ENCODE data around the gene MTX3. TPM values are rescaled to one million over a fixed set of nuclear protein-coding genes. Genes with fewer than 3 reads are reported as not detected.

MTX3 gene
- total and polyA plus RNA-seq, 7 experiments from 2014 or later: 2.1 to 31.0 (median 17.7) TPM

- H3K27ac Mint-ChIP-seq: peak overlapping the region in 2 of 9 donors; percentile 48 to 56
- ATAC-seq (no peak), DNase-seq (no peak)
- H3K4me3 Mint-ChIP-seq: peak overlapping the region in 1 of 10 donors; percentile 37
- Histone ChIP-seq H3K36me3 (ENCODE audit: control insufficient read depth in 2 of 3, insufficient read depth in 3 of 3, low read length in 3 of 3) (no peaks in the 10 kb centered on the region), H3K27ac (ENCODE audit: low read depth, low read length) (no peak overlapping the region), H3K4me3 (ENCODE audit: low read length) (no peak overlapping the region), H3K27me3 (ENCODE audit: control insufficient read depth in 2 of 2, insufficient read depth in 2 of 2, low read length in 2 of 2) (no peaks in the 10 kb centered on the region), H3K9me3 (ENCODE audit: control insufficient read depth in 2 of 3, low read length in 3 of 3) (no peaks in the 10 kb centered on the region), H3K4me1 (ENCODE audit: control insufficient read depth in 2 of 2, insufficient read depth in 2 of 2, low read length in 2 of 2) (no peaks in the 10 kb centered on the region)
- H3K36me3 Mint-ChIP-seq: no peaks in the 10 kb centered on the region
- ChIA-PET CTCF (no interaction called here), POLR2A (no interaction called here)
- peaks cover 0 to 23% (median 0%) of the 10 kb centered on the region in 7 donors for H3K4me1 Mint-ChIP-seq
- peaks cover 0 to 2% (median 0%) of the 10 kb centered on the region in 11 donors for H3K9me3 Mint-ChIP-seq
- intact Hi-C loops (cut with micrococcal nuclease): loop anchor here in 1 of 2 donors (1.0 kb wide), 1 partner anchor 27 kb away; no protein-coding TSS in a partner anchor
- H3K27me3 Mint-ChIP-seq: peaks cover 5 to 14% (median 9%) of the 10 kb centered on the region in 5 donors
Measured at GRCh38 chr5:79963261-79964061, 27.6 kb downstream of the MTX3 start.

DNA sequence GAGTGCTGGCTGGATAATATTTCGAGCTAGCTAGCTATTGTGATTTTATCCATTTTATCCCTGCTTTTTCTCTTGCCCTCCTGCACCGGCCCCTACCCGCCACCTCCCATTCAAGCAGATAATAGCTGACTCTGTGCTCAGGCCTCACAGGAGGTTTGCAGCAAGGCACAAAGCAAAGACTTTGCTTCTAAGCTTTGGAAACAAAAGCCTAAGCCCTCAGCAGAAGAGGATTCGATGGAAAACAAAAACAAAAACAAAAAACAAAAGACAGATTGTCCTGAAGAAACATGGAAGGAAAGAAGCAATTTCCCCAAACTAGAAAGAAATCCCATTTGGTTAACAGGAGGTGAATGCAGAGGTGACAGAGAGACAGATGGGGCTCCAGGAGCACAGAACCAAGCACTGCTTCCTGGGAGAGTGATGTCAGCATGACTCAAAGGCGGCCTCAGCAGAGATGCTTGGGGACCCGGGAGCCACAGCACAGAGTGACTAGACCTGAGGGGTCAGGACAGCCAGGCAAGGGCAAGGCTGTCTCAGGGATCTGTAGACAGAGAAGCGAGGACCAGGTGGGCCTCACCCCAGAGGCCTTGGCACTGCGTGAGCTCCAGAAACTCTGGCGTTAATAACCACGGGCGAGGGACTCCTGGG, 28.4 kb downstream of the MTX3 start:
- Mint-ChIP-seq H3K9me3 (peaks cover 0 to 2% (median 0%) of the 10 kb centered on the region in 11 donors), H3K4me1 (peaks cover 0 to 23% (median 0%) of the 10 kb centered on the region in 7 donors), H3K27me3 (peaks cover 5 to 14% (median 9%) of the 10 kb centered on the region in 5 donors), H3K27ac (peak overlapping the region in 1 of 9 donors; percentile 74), H3K36me3 (no peaks in the 10 kb centered on the region), H3K4me3 (peak overlapping the region in 1 of 10 donors; percentile 5)
- H3K9me3 ChIP-seq (ENCODE audit: control insufficient read depth in 2 of 3, low read length in 3 of 3): no peaks in the 10 kb centered on the region
- no peak overlapping the region for H3K27ac ChIP-seq (ENCODE audit: low read depth, low read length)
- ATAC-seq: no peak
- POLR2A ChIA-PET: interaction anchor here (0.7 kb wide), 1 partner anchor 17 kb away, joined by 5 read pairs; no protein-coding TSS in a partner anchor
- intact Hi-C loops (cut with micrococcal nuclease): loop anchor here in 1 of 2 donors (1.0 kb wide), 1 partner anchor 28 kb away; no protein-coding TSS in a partner anchor
- peak in 1 of 9 donors; percentile 41 for DNase-seq
- no peaks in the 10 kb centered on the region for H3K4me1 ChIP-seq (ENCODE audit: control insufficient read depth in 2 of 2, insufficient read depth in 2 of 2, low read length in 2 of 2)
- no peaks in the 10 kb centered on the region for H3K36me3 ChIP-seq (ENCODE audit: control insufficient read depth in 2 of 3, insufficient read depth in 3 of 3, low read length in 3 of 3)
- H3K4me3 ChIP-seq (ENCODE audit: low read length): no peak overlapping the region
- CTCF ChIA-PET: interaction anchor here (0.6 kb wide), 1 partner anchor 430 kb away, joined by 4 read pairs; no protein-coding TSS in a partner anchor
- H3K27me3 ChIP-seq (ENCODE audit: control insufficient read depth in 2 of 2, insufficient read depth in 2 of 2, low read length in 2 of 2): no peaks in the 10 kb centered on the region

DNA sequence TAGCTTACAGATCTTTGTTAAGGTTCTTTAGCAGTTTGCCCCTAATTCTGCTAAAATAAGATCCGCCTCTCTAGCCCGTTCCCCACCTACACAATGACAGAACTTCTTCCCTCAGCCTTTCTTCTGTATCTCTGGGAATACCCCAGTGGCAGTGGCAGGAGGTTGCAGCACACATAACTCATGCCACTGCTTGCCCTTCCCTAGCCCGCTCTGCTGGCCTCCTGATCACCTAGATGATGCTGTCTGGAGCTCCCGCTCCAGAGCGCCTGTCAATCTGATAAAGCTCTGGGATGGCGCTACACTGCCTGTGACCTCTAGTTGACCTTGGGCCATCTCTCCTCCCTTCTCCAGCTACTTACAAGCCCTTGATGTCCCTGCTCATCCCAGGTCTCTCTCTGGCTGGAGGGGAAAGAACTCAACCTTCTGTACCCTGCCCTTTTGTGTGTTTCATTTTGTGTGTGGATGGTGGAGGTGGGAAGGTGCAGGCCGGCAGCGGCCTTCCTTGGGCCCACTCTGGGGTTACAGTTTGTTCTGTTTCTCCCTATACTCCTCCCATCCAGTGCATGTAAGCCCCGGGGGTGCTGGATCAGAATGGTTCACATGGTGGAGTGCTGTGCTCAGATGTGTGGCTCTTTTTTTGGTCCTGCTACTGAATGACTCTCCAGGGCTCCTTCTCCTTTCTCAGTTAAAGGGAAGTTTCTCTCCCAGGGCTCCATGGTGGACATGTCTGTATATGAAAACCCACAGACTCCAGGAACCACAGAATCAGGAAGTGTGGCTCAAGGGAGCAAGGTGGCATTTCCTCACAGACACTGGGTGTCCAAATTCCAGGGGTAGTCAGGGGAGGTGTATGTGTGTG, 29.1 kb downstream of the MTX3 start:
- Histone ChIP-seq H3K27ac (ENCODE audit: low read depth, low read length) (no peak overlapping the region), H3K27me3 (ENCODE audit: control insufficient read depth in 2 of 2, insufficient read depth in 2 of 2, low read length in 2 of 2) (no peaks in the 10 kb centered on the region), H3K4me3 (ENCODE audit: low read length) (no peak overlapping the region), H3K36me3 (ENCODE audit: control insufficient read depth in 2 of 3, insufficient read depth in 3 of 3, low read length in 3 of 3) (no peaks in the 10 kb centered on the region), H3K4me1 (ENCODE audit: control insufficient read depth in 2 of 2, insufficient read depth in 2 of 2, low read length in 2 of 2) (no peaks in the 10 kb centered on the region), H3K9me3 (ENCODE audit: control insufficient read depth in 2 of 3, low read length in 3 of 3) (no peaks in the 10 kb centered on the region)
- Mint-ChIP-seq H3K4me1 (peaks cover 0 to 23% (median 0%) of the 10 kb centered on the region in 7 donors), H3K27ac (peak overlapping the region in 2 of 9 donors; percentile 3 to 57), H3K27me3 (peaks cover 5 to 13% (median 6%) of the 10 kb centered on the region in 5 donors), H3K4me3 (no peak overlapping the region), H3K36me3 (no peaks in the 10 kb centered on the region), H3K9me3 (peaks cover 0 to 4% (median 0%) of the 10 kb centered on the region in 11 donors)
- POLR2A ChIA-PET: interaction anchor here (0.7 kb wide), 1 partner anchor 18 kb away, joined by 5 read pairs; no protein-coding TSS in a partner anchor
- ATAC-seq: no peak
- CTCF ChIA-PET: interaction anchor here (0.6 kb wide), 1 partner anchor 429 kb away, joined by 4 read pairs; no protein-coding TSS in a partner anchor
- DNase-seq: no peak
- intact Hi-C loops (cut with micrococcal nuclease): no loop called here

DNA sequence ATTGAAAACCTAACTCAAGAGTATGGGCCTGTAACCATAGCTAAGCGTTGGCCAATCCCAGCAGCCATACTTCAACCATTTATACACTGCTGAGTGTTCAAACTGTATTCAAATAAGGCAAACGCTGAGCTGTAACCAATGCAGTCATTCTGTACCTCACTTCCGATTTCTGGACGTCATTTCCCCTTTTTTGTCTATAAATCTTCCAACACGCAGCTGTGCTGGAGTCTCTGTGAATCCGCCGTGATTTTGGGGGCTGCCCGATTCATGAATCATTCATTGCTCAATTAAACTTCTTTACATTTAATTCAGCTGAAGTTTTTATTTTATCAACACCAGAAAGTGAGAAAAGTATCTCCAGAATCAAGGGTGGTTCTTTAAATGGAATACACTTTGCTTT, 31.7 kb downstream of the MTX3 start:
- no peak overlapping the region for H3K27ac Mint-ChIP-seq
- no peak overlapping the region for H3K4me3 Mint-ChIP-seq
- intact Hi-C loops (cut with micrococcal nuclease): no loop called here
- H3K27me3 ChIP-seq (ENCODE audit: control insufficient read depth in 2 of 2, insufficient read depth in 2 of 2, low read length in 2 of 2): no peaks in the 10 kb centered on the region
- peaks cover 0 to 4% (median 0%) of the 10 kb centered on the region in 11 donors for H3K9me3 Mint-ChIP-seq
- H3K36me3 Mint-ChIP-seq: no peaks in the 10 kb centered on the region
- no peak for ATAC-seq
- POLR2A ChIA-PET: no interaction called here
- H3K4me3 ChIP-seq (ENCODE audit: low read length): no peak overlapping the region
- CTCF ChIA-PET: no interaction called here
- no peak overlapping the region for H3K27ac ChIP-seq (ENCODE audit: low read depth, low read length)
- peaks cover 0 to 9% (median 2%) of the 10 kb centered on the region in 5 donors for H3K27me3 Mint-ChIP-seq
- H3K9me3 ChIP-seq (ENCODE audit: control insufficient read depth in 2 of 3, low read length in 3 of 3): no peaks in the 10 kb centered on the region
- DNase-seq: no peak
- no peaks in the 10 kb centered on the region for H3K4me1 ChIP-seq (ENCODE audit: control insufficient read depth in 2 of 2, insufficient read depth in 2 of 2, low read length in 2 of 2)
- H3K36me3 ChIP-seq (ENCODE audit: control insufficient read depth in 2 of 3, insufficient read depth in 3 of 3, low read length in 3 of 3): no peaks in the 10 kb centered on the region
- H3K4me1 Mint-ChIP-seq: peaks cover 0 to 19% (median 0%) of the 10 kb centered on the region in 7 donors

DNA sequence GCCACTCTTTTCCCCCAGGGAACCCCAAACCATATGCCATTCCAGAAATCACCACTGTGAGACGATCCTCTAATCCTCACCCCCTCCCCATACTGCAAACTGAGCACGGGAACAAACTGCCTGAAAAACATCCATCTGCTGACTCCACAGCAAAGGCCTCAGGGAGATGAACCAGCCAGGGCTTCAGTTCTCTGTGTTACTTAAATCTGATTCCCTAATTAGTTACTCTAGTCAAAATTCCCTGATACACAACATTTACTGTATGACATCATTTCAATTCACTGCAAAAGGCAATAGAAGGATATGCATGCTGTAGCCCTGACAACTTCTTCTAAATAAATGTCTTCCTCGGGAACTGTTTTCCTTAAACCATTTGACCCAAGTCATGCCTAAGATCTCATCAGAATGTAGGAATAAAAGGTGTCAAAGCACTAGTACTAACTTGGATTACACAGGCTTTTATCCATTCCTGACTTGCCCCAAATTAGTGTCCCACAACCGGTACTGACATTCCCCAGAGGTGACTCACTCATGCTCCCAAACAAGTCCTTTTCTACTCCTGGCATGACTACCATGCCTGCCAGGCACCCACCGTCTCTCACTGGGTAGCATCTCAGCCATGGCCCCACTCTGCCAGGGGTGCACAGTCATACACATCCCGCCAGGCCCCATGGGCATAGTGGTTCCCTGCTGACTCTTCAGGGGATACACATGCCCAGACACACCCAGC, 35.0 kb downstream of the MTX3 start:
- peaks cover 0 to 4% (median 0%) of the 10 kb centered on the region in 11 donors for H3K9me3 Mint-ChIP-seq
- H3K36me3 Mint-ChIP-seq: no peaks in the 10 kb centered on the region
- ChIA-PET CTCF (no interaction called here), POLR2A (no interaction called here)
- H3K27me3 ChIP-seq (ENCODE audit: control insufficient read depth in 2 of 2, insufficient read depth in 2 of 2, low read length in 2 of 2): no peaks in the 10 kb centered on the region
- H3K4me3 Mint-ChIP-seq: no peak overlapping the region
- H3K27ac ChIP-seq (ENCODE audit: low read depth, low read length): no peak overlapping the region
- DNase-seq: no peak
- no peaks in the 10 kb centered on the region for H3K9me3 ChIP-seq (ENCODE audit: control insufficient read depth in 2 of 3, low read length in 3 of 3)
- ATAC-seq: peak; percentile 16
- peaks cover 0 to 13% (median 4%) of the 10 kb centered on the region in 5 donors for H3K27me3 Mint-ChIP-seq
- no peaks in the 10 kb centered on the region for H3K4me1 ChIP-seq (ENCODE audit: control insufficient read depth in 2 of 2, insufficient read depth in 2 of 2, low read length in 2 of 2)
- peaks cover 0 to 1% (median 0%) of the 10 kb centered on the region in 7 donors for H3K4me1 Mint-ChIP-seq
- H3K27ac Mint-ChIP-seq: no peak overlapping the region
- H3K36me3 ChIP-seq (ENCODE audit: control insufficient read depth in 2 of 3, insufficient read depth in 3 of 3, low read length in 3 of 3): no peaks in the 10 kb centered on the region
- intact Hi-C loops (cut with micrococcal nuclease): no loop called here
- H3K4me3 ChIP-seq (ENCODE audit: low read length): no peak overlapping the region
